ENCODE results near the gene CCDC57. TPM values are rescaled to one million over a fixed set of nuclear protein-coding genes. Genes with fewer than 3 reads are reported as not detected.

Gene CCDC57
- total and polyA plus RNA-seq, 9 of the 15 experiments (the other 6 are each of a cell fraction or from before 2014, with no cell fraction given): 0.83 to 36.2 (median 13.6) TPM

GRCh38 chr17:82098939-82099763 lies 113.5 kb downstream of the CCDC57 start (continued):
- TF ChIP-seq GTF2A2 (tag; IDR thresholded peaks at IDR 0.05) (no peak), SMARCA5 (IDR thresholded peaks at IDR 0.05) (no peak), BCOR (IDR thresholded peaks at IDR 0.05) (no peak), ZNF780A (CRISPR knock-in tag; IDR thresholded peaks at IDR 0.05) (no peak), ARID3B (CRISPR knock-in tag; IDR thresholded peaks at IDR 0.05; ENCODE audit: borderline replicate concordance) (no peak), ZFX (CRISPR knock-in tag; IDR thresholded peaks at IDR 0.05) (peak; percentile 94), PRDM10 (IDR thresholded peaks at IDR 0.05; ENCODE audit: partially characterized antibody) (peak; percentile 25), KLF10 (CRISPR knock-in tag; IDR thresholded peaks at IDR 0.05) (no peak), ZNF23 (CRISPR knock-in tag; IDR thresholded peaks at IDR 0.05) (no peak), CREB1 (IDR thresholded peaks at IDR 0.05) (no peak), CREB1 (CRISPR knock-in tag; IDR thresholded peaks at IDR 0.05) (peak; percentile 63), ARID4B (CRISPR knock-in tag; IDR thresholded peaks at IDR 0.05) (peak; percentile 67), CBX2 (IDR thresholded peaks at IDR 0.05; ENCODE audit: insufficient read depth, low read length, poor library complexity, severe bottlenecking) (no peak), NFE2L1 (tag; IDR thresholded peaks at IDR 0.05; ENCODE audit: borderline replicate concordance, low read depth) (no peak), MAFF (IDR thresholded peaks at IDR 0.05; ENCODE audit: low read length) (no peak)
